ENCODE data around the gene GUCD1. TPM values are rescaled to one million over a fixed set of nuclear protein-coding genes. Genes with fewer than 3 reads are reported as not detected.

GUCD1 gene
- total and polyA plus RNA-seq, 2 of the 13 experiments (the other 11 are each of a cell fraction or from before 2014, with no cell fraction given) = 128 to 245 TPM

- TF ChIP-seq, protein P1, sequence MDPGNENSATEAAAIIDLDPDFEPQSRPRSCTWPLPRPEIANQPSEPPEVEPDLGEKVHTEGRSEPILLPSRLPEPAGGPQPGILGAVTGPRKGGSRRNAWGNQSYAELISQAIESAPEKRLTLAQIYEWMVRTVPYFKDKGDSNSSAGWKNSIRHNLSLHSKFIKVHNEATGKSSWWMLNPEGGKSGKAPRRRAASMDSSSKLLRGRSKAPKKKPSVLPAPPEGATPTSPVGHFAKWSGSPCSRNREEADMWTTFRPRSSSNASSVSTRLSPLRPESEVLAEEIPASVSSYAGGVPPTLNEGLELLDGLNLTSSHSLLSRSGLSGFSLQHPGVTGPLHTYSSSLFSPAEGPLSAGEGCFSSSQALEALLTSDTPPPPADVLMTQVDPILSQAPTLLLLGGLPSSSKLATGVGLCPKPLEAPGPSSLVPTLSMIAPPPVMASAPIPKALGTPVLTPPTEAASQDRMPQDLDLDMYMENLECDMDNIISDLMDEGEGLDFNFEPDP (CRISPR knock-in tag; conservative IDR thresholded peaks at IDR 0.05) = no peak
- TF ChIP-seq BORCS8-MEF2B (CRISPR knock-in tag; IDR thresholded peaks at IDR 0.05) (peak; percentile 90; the same call in 1 of the 2 replicates), AGO1 (IDR thresholded peaks at IDR 0.05; ENCODE audit: low read depth, low read length, poor library complexity, severe bottlenecking) (peak; percentile 78), PCBP1 (IDR thresholded peaks at IDR 0.05; ENCODE audit: borderline replicate concordance, low read depth, low read length) (0 out of 2 replicates have a peak, but pooled peaks have one; percentile 75), PITX1 (CRISPR knock-in tag; IDR thresholded peaks at IDR 0.05) (no peak), ISL2 (CRISPR knock-in tag; IDR thresholded peaks at IDR 0.05) (peak; percentile 79), NRL (CRISPR knock-in tag; IDR thresholded peaks at IDR 0.05; ENCODE audit: borderline replicate concordance) (peak; percentile 94; the same call in 1 of the 2 replicates), U2AF2 (IDR thresholded peaks at IDR 0.05; ENCODE audit: low read depth, low read length) (no peak), ZNF143 (CRISPR knock-in tag; IDR thresholded peaks at IDR 0.05) (peak; percentile 98), PHF5A (CRISPR knock-in tag; IDR thresholded peaks at IDR 0.05; ENCODE audit: low read depth, unreplicated experiment) (no peak), GTF2F1 (IDR thresholded peaks at IDR 0.05; ENCODE audit: low read length) (peak; percentile 62; the same call in 1 of the 2 replicates), ZBTB44 (CRISPR knock-in tag; IDR thresholded peaks at IDR 0.05) (peak; percentile 71), ZNF781 (CRISPR knock-in tag; IDR thresholded peaks at IDR 0.05; ENCODE audit: borderline replicate concordance, not compliant biosample characterization) (peak; percentile 71), ZSCAN31 (CRISPR knock-in tag; IDR thresholded peaks at IDR 0.05; ENCODE audit: low read depth) (peak; percentile 85; the same call in 1 of the 2 replicates), ZFP82 (CRISPR knock-in tag; IDR thresholded peaks at IDR 0.05; ENCODE audit: borderline replicate concordance) (no peak), PBX3 (CRISPR knock-in tag; IDR thresholded peaks at IDR 0.05; ENCODE audit: borderline replicate concordance) (no peak), PRDM15 (CRISPR knock-in tag; IDR thresholded peaks at IDR 0.05) (no peak; the same call in 1 of the 2 replicates)
- TF ChIP-seq, protein P2, sequence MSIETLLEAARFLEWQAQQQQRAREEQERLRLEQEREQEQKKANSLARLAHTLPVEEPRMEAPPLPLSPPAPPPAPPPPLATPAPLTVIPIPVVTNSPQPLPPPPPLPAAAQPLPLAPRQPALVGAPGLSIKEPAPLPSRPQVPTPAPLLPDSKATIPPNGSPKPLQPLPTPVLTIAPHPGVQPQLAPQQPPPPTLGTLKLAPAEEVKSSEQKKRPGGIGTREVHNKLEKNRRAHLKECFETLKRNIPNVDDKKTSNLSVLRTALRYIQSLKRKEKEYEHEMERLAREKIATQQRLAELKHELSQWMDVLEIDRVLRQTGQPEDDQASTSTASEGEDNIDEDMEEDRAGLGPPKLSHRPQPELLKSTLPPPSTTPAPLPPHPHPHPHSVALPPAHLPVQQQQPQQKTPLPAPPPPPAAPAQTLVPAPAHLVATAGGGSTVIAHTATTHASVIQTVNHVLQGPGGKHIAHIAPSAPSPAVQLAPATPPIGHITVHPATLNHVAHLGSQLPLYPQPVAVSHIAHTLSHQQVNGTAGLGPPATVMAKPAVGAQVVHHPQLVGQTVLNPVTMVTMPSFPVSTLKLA (IDR thresholded peaks at IDR 0.05) = peak; percentile 15; the same call in 1 of the 2 replicates
Measured at GRCh38 chr22:24555165-24556039, 464 bp upstream of the GUCD1 start, which contains the start of gene SNRPD3 (continued).
